Endometrium (tissue), 2 donors: Measurements from ENCODE around the gene MYH7B.

Source experiments
- FAIRE-seq: peaks from 2 replicates; lab custom pipeline; 2012; peaks lifted over from hg19 to GRCh38; lab: Jason Lieb, UNC
- donor health status: control.
- donor health status: control.

MYH7B gene

DNA sequence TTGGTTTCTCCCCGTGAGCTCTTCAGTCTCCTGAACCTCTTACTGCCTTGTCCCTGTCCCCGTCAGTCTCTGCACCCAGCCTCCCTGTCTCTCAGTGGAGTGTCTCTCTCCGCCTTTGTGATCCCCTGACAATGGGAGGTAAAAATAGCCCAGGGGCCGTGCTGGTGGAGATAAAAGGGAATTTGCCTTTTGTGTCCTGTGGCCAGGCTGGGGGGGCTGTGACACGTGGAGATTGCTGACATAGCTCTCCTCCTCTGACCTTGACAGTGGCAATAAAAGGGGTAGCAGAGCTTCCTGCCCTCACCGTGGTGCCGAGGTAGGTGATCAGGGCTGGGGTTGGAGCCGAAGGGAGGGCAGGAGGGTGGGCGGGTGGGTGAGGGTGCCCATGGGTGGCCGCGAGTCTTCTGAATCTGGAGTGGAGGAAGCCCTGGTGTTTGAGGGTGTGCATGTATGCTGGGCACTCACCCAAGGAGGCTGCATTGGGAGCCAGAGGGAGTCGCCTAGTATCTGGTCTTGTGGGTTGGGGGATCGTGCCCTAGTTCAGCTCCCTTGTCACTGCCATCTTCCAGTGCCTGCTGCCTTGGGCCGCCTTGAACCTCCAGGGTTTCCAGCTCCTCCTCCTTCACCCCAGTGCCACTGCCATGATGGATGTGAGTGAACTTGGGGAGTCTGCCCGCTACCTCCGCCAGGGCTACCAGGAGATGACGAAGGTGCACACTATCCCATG, 21.9 kb downstream of the MYH7B start:
- no peak for FAIRE-seq

DNA sequence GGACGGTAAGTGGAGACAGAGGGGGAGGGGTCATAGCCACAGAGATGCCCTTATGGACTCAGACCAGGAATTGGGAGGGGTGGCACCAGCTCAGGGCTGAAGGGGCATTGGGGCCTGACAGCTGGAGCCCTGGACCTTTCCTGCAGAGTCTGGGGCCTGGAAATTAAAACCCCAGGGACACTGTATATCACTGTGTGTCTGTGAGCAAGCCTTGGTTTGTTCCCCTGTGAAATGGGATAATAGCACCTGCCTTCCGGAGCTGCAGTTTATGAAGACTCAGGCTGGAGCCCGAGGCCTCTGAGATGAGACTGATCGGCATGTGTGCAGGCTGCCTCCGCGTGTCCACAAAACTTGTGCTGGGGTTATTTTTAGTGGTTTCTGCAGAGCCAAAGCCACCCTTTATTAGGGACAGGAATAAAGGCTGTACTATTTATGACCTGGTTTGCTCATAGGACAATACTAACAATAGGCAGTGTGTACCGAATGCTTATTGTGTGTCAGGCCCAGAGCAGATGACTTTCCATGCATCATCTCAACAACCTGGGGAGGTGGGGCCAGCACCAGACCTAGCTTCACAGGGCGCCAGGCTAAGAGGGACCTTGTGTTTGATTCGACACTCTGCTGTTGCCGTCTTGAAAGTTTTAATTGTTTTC, 22.6 kb downstream of the MYH7B start:
- FAIRE-seq: no peak

DNA sequence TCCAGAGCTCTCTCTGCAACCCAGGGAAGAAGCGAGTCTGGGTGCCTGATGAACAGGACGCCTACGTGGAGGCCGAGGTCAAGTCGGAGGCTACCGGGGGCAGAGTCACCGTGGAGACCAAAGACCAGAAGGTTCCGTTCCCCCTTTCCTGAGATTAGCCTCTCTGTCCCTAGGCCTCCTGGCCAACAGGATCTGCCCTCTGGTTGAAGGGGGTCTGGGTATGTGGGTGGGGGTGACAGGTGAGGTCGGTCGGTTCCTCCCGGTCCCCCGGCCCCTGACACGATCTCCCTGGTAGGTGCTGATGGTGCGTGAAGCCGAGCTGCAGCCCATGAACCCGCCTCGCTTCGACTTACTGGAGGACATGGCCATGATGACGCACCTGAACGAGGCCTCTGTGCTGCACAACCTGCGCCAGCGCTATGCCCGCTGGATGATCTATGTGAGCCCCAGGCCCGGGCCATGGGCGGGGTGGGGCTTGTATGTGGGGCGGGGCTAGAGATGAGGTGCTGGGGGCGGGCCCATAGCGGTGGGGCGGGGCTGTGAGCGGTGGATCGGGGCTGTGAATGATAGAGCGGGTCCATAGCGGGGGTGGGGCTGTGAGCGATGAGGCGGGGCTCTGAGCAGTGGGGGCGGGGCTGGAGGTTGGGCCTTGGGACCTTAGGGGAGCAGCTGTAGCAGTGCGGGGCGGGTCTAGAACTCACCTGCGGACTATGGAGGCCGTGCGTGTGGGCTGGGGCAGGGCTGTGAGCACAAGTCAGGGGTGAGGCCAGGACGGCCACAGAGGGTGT, 23.9 kb downstream of the MYH7B start:
- FAIRE-seq: no peak

DNA sequence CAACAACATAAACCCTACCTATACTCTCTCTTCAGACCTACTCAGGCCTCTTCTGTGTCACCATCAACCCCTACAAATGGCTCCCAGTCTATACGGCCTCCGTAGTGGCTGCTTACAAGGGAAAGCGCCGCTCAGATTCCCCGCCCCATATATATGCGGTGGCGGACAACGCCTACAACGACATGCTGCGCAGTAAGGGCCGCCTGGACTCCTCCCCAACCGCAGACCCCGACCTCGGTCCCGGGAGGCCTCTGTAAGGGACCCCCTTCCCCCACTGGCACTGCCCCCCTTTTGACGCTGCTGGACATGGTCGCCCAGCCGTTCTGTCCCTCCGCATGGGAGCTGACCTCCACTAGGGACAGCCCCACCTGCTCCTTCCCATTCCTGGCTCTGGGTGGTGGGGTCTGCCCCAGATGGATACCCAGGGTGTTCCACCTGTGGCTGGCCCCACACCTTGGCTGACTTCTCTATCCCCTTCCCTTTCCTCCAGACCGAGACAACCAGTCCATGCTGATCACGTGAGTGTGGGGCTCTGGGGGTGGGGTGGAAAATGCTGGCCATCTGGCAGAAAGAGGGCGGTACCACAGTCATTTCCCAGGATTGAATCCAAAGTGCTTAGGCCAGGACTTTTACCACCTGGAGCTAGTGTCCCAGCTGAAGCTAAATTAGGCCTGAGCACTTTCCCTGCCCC, 25.0 kb downstream of the MYH7B start:
- no peak for FAIRE-seq

DNA sequence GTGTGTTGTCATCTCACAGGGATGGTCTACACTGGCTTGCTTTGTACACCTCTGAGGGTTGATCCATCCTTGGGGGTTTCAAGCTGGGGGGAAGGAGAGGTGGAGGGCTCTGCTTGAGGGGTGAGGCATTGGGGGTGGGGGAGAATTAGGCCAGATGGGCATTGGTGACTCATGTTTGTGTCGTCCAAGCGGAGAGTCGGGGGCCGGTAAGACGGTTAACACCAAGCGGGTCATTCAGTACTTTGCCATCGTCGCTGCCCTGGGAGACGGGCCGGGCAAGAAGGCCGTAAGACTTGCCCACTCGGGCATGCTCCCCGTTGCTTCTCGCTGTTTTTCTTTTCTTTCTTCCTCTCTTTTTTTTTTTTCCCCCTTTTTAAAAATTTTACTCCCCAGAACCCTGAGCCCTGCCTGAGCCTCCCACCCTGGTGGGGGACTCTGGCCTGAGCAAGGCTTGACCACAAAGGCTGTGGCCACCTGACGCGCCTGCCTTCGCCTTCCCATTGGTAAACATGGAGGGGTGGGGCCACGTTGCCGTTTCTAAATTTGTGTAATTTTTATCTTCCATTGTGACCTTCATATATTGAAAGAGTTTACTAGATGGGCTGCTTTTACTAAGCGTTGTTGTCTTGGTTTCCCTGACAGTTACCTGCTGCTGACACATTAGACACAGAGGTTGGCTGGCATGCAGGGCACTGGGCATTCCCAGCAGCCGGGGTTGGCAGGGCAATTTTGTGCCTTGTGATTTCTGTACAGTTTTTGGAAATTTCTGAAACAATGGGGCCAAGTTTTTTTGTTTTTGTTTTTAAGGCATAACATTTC, 26.8 kb downstream of the MYH7B start:
- FAIRE-seq: no peak

DNA sequence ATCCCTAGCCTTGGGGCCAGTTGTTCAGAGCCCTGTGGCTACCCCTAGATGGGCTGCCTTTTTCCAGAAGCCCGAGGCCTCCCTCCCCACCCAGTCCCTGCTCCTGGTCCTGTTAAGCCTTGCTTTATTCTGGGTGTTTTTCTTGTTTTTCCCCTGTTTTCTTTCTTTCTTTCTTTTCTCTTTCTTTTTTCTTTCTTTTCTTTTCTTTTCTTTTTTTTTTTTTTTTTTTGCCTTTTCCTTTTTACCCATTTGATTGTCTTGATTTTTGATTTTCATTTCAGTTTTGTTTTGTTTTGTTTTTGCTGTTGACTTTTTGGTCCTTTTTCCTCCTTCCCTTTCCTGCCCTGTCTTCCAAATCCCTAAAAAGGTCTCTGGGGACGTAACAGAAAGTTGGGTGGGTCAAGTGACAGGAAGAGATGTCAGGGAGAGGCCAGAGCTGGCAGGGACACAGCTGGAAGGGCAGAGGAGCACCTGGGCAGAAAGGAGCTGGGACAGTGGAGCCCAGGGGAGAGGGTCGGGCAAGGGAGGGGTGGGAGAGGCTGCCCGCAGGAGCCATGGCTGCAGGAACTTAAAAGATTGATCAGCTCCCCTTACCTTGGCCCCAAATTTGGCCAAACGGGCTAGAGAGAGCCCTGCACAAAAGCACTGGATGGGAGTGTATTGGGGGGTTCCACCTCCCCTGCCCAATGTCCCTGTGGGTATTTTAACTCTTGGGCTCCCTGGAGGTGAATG, 27.6 kb downstream of the MYH7B start:
- FAIRE-seq: no peak

DNA sequence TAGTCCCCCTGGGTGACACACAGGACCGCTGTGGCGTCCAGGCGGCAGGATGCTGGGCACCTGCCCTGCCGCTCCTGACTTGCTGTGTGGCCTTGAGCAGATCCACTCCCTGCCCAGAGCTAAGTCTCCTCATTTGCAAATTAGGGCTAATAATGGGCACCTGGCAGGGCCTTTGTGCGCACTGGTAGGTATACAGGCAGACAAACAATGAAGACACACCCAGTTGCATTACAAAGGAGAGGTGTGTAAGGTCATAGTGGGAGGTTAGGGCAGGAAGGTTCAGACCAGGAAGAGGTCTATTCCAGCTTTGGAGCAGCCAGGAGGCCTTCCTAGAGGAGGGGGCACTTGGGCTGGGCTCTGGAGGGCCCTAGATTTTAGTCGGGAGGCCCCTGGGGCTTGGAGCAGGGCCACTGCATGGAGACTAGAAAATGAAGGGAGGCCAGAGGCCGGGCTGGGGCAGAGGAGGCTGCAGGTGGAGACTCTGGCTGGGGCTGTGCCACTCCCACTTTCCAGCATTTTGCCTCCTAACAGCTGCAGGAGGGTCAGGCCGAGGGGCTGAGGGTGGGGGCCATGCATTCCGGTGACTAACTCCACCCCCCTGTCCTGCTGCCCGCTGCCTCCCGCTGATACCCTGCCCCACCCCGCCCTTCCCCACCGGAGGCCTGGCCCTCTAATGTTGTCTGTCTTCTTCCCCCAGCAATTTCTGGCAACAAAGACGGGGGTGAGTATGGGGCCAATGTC, 28.5 kb downstream of the MYH7B start:
- FAIRE-seq: no peak

DNA sequence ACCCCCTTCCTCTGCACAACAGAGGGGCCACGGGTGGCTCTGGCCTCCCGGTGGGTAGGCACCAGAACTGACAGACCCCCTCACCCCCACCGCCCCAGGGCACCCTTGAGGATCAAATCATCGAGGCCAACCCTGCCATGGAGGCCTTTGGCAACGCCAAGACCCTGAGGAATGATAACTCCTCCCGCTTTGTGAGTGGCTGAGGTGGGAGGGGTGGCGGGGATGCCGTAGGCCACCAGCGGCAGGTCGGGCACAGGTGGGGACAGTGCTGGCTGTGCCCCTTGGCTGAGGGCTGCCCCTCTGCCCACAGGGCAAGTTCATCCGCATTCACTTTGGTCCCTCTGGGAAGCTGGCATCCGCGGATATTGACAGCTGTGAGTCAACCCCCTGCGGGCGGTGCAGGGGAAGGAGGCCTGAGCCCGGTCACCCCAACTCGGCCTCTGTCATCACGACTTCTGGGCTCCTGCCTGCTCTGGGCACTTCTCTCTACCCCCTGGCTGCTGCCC, 29.1 kb downstream of the MYH7B start:
- FAIRE-seq: no peak

DNA sequence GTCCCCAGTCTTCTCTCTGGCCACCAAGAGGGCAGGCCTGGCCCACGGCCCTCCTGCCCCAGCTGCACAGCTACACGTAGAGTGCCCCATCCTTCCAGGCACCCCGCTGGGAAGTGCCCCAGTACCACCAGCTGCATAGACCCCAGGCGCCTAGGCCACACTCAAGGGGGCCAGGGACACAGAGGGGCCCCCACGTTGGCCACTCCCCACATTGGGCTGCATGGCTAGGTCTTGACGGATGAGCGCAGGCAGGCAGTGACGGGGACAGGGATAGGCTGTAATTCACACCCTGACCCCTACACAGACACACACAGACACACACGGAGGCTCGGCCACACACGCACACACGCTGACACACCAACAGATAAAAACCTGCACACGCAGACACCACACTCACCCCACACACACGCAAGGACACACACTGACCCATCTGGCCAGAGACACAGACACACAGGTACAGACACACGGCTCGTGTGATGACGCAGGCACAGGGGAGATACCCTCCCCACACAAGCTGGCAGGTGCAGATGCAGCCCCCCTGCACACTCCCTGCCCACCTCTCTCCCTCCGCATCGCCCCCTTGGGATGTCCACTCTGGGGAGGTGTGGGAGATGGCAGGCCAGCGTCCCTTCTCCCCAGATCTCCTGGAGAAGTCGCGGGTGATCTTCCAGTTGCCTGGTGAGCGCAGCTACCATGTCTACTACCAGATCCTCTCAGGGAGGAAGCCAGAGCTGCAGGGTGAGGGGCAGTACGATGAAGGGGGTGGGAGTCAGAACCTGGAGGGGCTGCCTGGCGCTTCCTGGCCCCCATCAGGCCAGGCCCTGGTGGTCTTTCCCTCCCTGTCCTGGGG, 30.0 kb downstream of the MYH7B start:
- FAIRE-seq: no peak

DNA sequence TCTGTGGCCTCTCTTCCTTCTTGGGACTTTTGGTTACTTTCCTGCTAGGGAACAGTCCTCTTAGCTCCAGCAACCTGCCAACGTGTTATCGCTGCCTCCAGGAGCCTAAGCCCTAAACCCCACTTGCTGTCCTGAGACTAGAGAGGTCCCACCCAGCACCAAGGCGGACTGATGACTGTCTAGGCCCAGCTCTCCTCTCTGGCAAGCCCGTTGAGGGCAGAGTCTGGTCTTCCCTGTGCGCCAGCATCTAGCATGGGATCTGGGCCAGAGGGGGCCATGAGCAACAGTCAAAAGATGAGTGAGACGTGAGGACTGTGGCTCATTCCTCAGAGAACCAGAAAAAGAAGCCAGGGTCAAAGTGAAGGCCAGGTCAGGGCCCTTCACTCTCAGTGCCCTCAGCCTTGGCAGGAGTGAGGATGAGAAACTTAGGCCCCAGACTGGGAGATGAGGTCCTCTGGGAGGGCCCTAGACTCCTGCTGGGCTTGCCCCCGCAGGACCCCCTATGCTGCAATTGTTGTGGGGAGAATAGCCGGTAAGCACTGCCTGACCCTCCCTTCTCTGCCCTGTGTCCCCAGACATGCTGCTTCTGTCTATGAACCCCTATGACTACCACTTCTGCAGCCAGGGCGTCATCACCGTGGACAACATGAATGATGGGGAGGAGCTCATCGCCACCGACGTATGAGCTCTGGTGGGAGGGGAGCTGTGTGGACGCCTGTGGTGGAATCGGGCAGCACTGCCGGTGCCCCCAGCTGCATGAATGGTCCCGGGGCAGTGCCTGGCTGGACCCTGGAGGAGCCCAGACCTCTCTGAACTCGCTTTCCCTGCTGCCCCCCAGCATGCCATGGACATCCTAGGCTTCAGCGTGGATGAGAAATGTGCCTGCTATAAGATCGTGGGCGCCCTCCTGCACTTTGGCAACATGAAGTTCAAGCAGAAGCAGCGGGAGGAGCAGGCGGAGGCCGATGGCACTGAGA, 30.9 kb downstream of the MYH7B start:
- no peak for FAIRE-seq

DNA sequence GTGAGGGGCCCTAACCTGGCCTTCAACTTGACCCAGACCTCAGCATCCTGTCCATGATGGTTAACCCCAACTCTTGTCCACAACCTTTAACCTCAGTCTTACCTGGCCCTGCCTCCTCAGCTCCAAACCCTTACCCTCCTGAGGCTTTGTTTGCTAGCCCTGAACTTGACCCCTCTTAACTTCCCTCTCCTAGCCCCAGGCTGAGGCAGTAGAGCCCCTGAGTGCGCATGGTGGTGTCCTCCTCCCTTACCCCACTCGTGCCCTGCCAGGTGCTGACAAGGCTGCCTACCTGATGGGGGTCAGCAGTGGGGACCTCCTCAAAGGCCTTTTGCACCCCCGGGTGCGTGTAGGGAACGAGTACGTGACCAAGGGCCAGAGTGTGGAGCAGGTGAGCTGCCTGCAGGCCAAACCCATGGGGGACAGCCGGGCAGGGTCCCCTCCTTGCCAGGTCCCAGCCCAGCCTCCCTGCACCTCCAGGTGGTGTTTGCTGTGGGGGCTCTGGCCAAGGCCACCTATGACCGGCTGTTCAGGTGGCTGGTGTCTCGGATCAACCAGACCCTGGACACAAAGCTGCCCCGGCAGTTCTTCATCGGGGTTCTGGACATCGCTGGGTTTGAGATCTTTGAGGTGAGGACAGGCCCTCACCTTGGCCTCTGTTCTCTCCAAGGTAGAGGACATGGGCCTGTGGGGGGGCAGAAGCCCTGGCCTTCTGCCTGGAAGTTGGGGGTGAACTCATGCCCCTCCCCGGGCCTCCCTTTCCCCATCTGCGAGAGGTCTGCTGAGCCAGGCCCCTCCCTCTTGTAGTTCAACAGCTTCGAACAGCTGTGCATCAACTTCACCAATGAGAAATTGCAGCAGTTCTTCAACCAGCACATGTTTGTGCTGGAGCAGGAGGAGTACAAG, 31.9 kb downstream of the MYH7B start:
- no peak for FAIRE-seq

DNA sequence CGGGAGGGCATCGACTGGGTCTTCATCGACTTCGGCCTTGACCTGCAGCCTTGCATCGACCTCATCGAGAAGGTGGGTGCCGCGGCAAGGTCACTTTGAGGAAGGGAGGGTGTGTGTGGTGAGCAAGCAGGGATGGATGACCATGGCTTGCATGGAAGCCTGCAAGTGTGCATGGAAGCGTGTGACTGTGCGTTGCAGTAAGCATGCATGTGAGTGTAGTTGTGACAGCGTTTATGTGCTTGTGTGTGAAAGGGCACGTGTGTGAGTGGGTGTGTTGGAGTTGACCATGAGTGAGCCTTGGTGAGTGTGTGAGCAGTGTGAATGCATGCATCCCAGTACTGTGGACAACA, 32.5 kb downstream of the MYH7B start:
- FAIRE-seq: no peak

DNA sequence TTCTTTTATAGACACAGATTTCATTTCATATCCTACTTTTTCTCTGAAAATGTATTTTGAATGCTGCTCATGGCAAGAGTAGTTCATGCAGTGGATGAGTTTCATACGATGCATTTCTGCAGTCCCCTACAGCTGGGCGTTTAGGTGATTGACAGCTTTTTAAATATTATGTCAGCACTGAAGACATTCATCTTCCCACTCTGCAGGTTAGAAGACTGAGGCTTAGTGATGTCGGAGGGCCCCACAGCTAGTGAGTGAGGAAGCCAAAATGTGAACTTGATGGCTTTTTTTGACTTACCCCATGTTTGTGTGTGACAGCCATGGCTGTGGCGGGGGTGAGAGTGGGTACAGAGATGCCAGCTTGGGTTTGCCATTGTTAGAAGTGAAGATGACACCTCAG, 33.5 kb downstream of the MYH7B start:
- FAIRE-seq: no peak

DNA sequence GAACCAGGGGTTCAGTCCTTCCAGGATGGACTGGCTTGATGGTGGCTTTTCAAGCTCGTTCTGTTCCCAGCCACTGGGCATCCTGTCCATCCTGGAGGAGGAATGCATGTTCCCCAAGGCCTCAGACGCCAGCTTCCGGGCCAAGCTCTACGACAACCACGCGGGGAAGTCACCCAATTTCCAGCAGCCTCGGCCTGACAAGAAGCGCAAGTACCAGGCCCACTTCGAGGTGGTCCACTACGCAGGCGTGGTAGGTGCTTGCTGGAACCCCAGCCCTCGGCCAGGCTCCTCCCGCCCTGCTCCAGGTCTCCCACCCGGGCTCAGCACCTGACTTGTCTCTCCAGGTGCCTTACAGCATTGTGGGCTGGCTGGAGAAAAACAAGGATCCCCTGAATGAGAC, 34.0 kb downstream of the MYH7B start:
- FAIRE-seq: no peak

DNA sequence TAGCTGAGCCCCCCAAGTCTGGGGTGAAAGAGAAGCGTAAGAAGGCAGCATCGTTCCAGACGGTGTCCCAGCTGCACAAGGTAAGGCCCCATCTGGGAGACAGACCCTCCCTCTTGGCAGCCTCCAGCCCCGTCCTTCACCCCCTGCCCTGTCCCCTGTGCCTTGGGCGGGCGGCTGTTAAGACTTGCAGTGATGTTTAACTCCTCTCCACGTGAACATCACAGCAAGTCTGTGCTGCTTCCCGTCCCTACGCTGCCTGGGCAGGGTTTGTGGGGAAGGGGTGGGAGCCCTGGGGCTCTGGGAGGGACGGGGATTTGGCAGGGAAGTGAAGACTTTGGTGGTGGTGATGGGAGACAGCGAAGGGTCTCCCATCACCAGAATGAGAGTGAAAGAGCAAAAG, 34.6 kb downstream of the MYH7B start:
- no peak for FAIRE-seq

DNA sequence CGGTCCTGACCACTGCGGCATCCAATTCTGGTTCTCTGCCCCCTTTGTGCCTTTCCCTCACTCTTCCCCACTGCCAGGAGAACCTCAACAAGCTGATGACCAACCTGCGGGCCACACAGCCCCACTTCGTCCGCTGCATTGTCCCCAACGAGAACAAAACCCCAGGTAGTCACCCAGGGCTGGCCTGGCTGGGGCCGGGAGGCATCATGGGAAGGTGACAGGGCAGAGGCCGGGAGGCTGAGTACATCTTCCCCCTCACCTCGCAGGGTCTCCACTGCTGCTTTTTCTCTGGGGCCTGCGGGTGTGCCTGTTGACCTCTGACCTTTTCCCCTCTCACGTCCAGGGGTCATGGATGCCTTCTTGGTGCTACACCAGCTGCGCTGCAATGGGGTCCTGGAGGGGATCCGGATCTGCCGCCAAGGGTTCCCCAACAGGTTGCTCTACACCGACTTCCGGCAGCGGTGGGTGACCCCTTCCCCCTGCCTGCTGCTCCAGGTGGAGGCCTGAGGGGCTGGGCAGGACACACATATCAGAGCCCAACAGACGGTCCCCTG, 35.1 kb downstream of the MYH7B start:
- no peak for FAIRE-seq
